ENCODE data around the gene CUL1.

The CUL1 gene

DNA sequence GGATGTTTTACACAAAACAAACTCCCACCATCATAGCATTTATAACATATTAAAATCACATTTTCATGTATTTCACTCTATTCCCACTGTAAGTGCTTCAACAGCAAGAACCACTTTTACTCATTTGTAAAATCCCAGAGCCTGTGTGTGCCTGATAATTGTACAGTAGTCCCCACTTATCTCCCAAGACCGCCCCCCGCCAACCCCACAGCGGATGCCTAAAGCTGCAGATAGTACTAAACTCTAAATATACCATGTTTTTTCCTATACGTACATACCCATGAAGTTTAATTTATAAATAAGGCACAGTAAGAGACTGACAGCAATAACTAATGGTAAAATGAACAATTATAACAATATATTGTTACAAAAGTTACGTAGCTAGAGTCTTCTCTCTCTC, 151.9 kb downstream of the CUL1 start:
- DNase-seq (ENCODE audit: low read depth, low spot score), result no peak
